Bronchial epithelial cell (primary cell): Measurements from ENCODE around the gene DCLRE1C. TPM values are rescaled to one million over a fixed set of nuclear protein-coding genes. Genes with fewer than 3 reads are reported as not detected.

ENCODE experiments used
- DNase-seq: peaks from one replicate; pipeline ENCODE4 v3.0.0-alpha.2; 2010; ENCODE audit warnings: low read depth
- FAIRE-seq: peaks from 2 replicates; lab custom pipeline; 2011; peaks lifted over from hg19 to GRCh38; lab: Jason Lieb, UNC
- H3K27me3 ChIP-seq: 2 replicates; pipeline ENCODE4 v1.5.1; 2011; ENCODE audit warnings: low read length; ENCODE audit not compliant: control insufficient read depth, insufficient read depth
- H3K36me3 ChIP-seq: 2 replicates; pipeline ENCODE4 v1.5.1; 2011; ENCODE audit warnings: low read length; ENCODE audit not compliant: control insufficient read depth, insufficient read depth
- H3K4me3 ChIP-seq: 2 replicates; pipeline ENCODE4 v1.5.1; 2011; ENCODE audit warnings: mild to moderate bottlenecking, low read depth, low read length, control low read depth
- CTCF ChIP-seq: IDR thresholded peaks from 2 replicates; pipeline ENCODE4 v1.5.1; 2011; ENCODE audit warnings: mild to moderate bottlenecking, moderate library complexity, low read length, control low read depth, inconsistent platforms; ENCODE audit not compliant: insufficient read depth, severe bottlenecking
- total RNA-seq: library from RNA; depleted of rRNA; stranded (reverse); fragments of >200 nt; gene quantifications from 2 replicates; pipeline ENCODE4 v1.2.1, GENCODE V29; 2014

Gene DCLRE1C
- total RNA-seq, 1 donor from 2014 or later: 9.0 TPM

- TF ChIP-seq CTCF: no peak
- H3K27me3 ChIP-seq: no peaks in the 10 kb centered on the region
- no peak for FAIRE-seq
- no peak overlapping the region for H3K4me3 ChIP-seq
- DNase-seq: no peak
- H3K36me3 ChIP-seq: peaks cover 3% of the 10 kb centered on the region
Measured at GRCh38 chr10:14930610-14931009, 23.3 kb downstream of the DCLRE1C start.

GRCh38 chr10:14926722-14927416 is 27.0 kb downstream of the DCLRE1C start:
- no peaks in the 10 kb centered on the region for H3K27me3 ChIP-seq
- no peak for FAIRE-seq
- H3K36me3 ChIP-seq: peaks cover 3% of the 10 kb centered on the region
- no peak overlapping the region for H3K4me3 ChIP-seq
- no peak for TF ChIP-seq CTCF
- no peak for DNase-seq

DNA sequence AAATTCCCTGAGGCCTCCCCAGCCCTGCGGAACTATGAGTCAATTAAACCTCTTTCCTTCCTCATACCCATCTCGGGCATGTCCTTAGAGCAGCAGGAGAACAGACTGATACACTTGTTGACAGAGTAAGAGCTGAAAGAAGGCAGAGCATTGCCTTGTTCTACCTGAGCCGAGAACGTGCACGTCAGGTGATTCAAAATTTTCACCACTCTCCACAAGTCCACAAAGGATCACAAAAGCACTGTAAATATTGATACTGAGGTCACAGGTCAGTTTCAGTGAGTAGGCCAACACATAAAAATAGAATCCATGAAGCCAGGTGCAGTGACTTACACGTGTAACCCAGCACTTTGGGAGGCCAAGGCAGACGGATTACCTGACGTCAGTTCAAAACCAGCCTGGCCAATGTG is 27.8 kb downstream of the DCLRE1C start:
- DNase-seq (peak; percentile 45), FAIRE-seq (no peak)
- no peak overlapping the region for H3K4me3 ChIP-seq
- H3K27me3 ChIP-seq: no peaks in the 10 kb centered on the region
- H3K36me3 ChIP-seq: peaks cover 6% of the 10 kb centered on the region
- no peak for TF ChIP-seq CTCF

- TF ChIP-seq CTCF: no peak
- DNase-seq: no peak
Measured at GRCh38 chr10:14925268-14925667, 28.6 kb downstream of the DCLRE1C start.

GRCh38 chr10:14924013-14924412 is 29.9 kb downstream of the DCLRE1C start:
- no peak for TF ChIP-seq CTCF
- peaks cover 8% of the 10 kb centered on the region for H3K36me3 ChIP-seq

More at GRCh38 chr10:14925268-14925667, 28.6 kb downstream of the DCLRE1C start:
- H3K27me3 ChIP-seq: no peaks in the 10 kb centered on the region
- no peak overlapping the region for H3K4me3 ChIP-seq
- FAIRE-seq: no peak
- peaks cover 6% of the 10 kb centered on the region for H3K36me3 ChIP-seq

DNA sequence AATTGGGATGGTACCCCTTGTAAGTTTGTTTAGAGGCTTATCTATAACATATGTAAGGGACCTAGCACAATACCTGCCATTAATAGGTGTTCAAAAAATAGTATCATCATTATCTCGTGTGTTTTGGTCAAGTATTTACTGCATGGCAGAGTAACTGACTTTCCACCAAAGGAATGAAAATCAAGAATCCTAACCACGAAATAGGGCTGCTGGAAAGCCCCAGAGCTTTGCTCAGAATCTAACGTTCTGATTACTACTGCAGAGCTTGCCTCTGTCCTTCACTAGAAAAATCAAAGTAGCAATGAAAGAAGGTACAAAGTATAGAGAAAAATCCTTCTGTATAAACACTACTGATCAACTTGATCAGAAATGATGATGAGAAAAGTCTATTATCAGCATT is 34.9 kb downstream of the DCLRE1C start:
- peaks cover 10% of the 10 kb centered on the region for H3K36me3 ChIP-seq
- FAIRE-seq (no peak), DNase-seq (no peak)
- no peaks in the 10 kb centered on the region for H3K27me3 ChIP-seq
- no peak for TF ChIP-seq CTCF
- H3K4me3 ChIP-seq: no peak overlapping the region

More at GRCh38 chr10:14924013-14924412, 29.9 kb downstream of the DCLRE1C start:
- DNase-seq (no peak), FAIRE-seq (no peak)
- Histone ChIP-seq H3K27me3 (no peaks in the 10 kb centered on the region), H3K4me3 (no peak overlapping the region)
